BLaER1 (cell line): ENCODE measurements around the gene TNNC2.

Experiments used
- H3K27ac ChIP-seq: shearing (Covaris generic); formaldehyde crosslinking; 2 replicates; pipeline ENCODE4 v1.8.1; 2022
- H3K27me3 ChIP-seq: shearing (Covaris generic); formaldehyde crosslinking; 2 replicates; pipeline ENCODE4 v1.8.1; 2022
- H3K36me3 ChIP-seq: shearing (Covaris generic); formaldehyde crosslinking; 2 replicates; pipeline ENCODE4 v1.8.1; 2022
- H3K4me1 ChIP-seq: shearing (Covaris generic); formaldehyde crosslinking; 2 replicates; pipeline ENCODE4 v1.8.1; 2022
- H3K4me2 ChIP-seq: shearing (Covaris generic); formaldehyde crosslinking; 2 replicates; pipeline ENCODE4 v1.8.1; 2022
- H3K4me3 ChIP-seq: shearing (Covaris generic); formaldehyde crosslinking; 2 replicates; pipeline ENCODE4 v1.8.1; 2022
- H3K9ac ChIP-seq: shearing (Covaris generic); formaldehyde crosslinking; 2 replicates; pipeline ENCODE4 v1.8.1; 2022
- H3K9me3 ChIP-seq: shearing (Covaris generic); formaldehyde crosslinking; 2 replicates; pipeline ENCODE4 v1.8.1; 2022
- H4K20me1 ChIP-seq: shearing (Covaris generic); formaldehyde crosslinking; 2 replicates; pipeline ENCODE4 v1.8.1; 2022
- Cebpa-rat ChIP-seq: shearing (Covaris generic); IDR thresholded peaks from 2 replicates; pipeline ENCODE4 v1.8.1; 2022

Gene TNNC2

DNA sequence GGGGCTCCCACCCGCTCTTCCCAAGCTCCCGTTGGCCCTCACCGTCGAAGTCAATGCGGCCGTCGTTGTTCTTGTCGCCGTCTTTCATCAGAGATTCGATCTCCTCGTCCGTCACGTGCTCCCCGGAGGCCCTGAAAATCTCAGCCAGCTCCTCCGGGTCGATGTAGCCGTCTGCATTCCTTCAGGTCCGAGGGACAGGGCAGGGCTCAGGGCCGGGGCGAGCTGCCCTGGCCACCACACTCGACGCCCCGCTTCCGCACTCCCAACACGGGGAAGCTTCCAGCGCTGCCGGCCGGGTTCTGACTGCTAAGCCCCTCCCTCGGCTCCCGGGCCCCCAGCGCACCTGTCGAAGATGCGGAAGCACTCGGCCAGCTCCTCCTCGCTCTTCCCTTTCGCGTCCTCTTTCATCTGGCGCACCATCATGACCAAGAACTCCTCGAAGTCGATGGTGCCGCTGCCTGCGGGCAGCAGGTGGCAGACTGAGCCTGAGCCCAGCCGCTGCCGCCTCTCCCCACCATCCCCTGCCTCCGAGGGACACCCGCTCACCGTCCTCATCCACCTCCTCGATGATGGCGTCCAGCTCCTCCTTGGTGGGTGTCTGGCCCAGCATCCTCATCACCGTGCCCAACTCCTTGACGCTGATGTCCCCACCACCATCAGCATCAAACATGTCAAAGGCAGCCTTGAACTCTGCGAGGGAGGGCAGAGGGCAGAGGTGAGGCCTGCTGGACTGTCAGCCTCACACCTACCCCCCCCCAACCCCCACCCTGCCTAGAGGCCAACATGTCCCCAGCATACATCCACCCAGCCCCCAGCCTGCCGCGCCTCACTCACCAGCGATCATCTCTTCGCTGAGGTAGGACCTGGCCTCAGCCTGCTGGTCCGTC is 2.9 kb downstream of the TNNC2 start:
- H3K36me3 ChIP-seq = no peaks in the 10 kb centered on the region
- H3K4me3 ChIP-seq = no peak overlapping the region
- H3K4me1 ChIP-seq = peaks cover 16% of the 10 kb centered on the region
- TF ChIP-seq Cebpa-rat = no peak
- no peak overlapping the region for H3K27ac ChIP-seq
- no peaks in the 10 kb centered on the region for H3K9me3 ChIP-seq
- H3K4me2 ChIP-seq = peak overlapping the region; percentile 44
- H4K20me1 ChIP-seq = 0 out of 2 replicates have a peak, but pooled peaks cover 18% of the 10 kb centered on the region
- H3K27me3 ChIP-seq = peaks cover 44% of the 10 kb centered on the region
- H3K9ac ChIP-seq = no peak overlapping the region

DNA sequence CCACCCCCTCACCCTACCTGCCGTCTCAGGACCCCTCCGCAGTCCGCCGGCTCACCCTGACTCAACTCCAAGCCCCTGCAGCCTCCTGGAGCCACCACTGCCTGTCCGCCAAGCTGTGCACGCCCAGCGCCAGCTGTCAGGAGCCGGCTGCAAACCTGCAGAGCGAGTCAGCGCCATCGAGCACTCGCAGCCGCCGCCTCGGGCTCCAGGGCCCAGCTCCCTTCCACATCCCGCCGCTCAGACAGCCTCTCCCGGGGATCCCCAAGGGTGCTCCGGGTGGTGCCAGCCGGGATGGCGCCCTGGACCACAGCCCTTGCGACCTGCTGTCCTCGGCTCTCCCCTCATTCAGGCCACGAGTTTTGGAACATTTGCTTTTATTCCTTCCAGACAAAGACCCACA is 4.3 kb downstream of the TNNC2 start:
- Histone ChIP-seq H3K27me3 (peaks cover 44% of the 10 kb centered on the region), H3K9ac (0 out of 2 replicates have a peak overlapping the region, but pooled peaks have one; percentile 2), H3K36me3 (no peaks in the 10 kb centered on the region), H3K27ac (no peak overlapping the region), H3K4me2 (peak overlapping the region; percentile 60), H3K4me1 (peaks cover 16% of the 10 kb centered on the region), H3K9me3 (no peaks in the 10 kb centered on the region), H4K20me1 (0 out of 2 replicates have a peak, but pooled peaks cover 18% of the 10 kb centered on the region), H3K4me3 (peak overlapping the region; percentile 36; the same call in 1 of the 2 replicates)
- TF ChIP-seq Cebpa-rat = no peak

DNA sequence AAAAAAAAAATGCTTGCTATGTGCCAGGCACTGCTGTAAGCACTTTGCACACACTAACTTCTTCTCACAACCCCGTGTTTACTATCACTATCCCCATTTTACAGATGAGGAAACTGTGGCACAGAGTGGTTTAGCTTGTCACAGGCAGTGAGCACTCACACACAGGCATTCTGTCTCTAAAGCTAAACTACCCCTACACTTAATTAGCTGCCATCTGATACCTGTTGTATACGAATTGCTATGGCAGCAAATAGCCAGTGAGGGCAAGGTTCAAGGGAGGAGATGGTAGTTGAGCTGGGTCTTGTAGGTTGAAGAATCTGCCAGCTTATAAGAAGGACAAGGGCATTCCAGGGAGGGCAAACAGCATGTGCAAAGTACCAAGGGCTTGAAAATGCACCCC is 5.2 kb downstream of the TNNC2 start:
- no peak for TF ChIP-seq Cebpa-rat
- peaks cover 44% of the 10 kb centered on the region for H3K27me3 ChIP-seq
- no peaks in the 10 kb centered on the region for H3K9me3 ChIP-seq
- peaks cover 7% of the 10 kb centered on the region for H3K36me3 ChIP-seq
- H3K9ac ChIP-seq = no peak overlapping the region
- H3K27ac ChIP-seq = no peak overlapping the region
- H3K4me2 ChIP-seq = no peak overlapping the region
- H3K4me1 ChIP-seq = peaks cover 21% of the 10 kb centered on the region
- no peak overlapping the region for H3K4me3 ChIP-seq
- H4K20me1 ChIP-seq = 0 out of 2 replicates have a peak, but pooled peaks cover 18% of the 10 kb centered on the region

DNA sequence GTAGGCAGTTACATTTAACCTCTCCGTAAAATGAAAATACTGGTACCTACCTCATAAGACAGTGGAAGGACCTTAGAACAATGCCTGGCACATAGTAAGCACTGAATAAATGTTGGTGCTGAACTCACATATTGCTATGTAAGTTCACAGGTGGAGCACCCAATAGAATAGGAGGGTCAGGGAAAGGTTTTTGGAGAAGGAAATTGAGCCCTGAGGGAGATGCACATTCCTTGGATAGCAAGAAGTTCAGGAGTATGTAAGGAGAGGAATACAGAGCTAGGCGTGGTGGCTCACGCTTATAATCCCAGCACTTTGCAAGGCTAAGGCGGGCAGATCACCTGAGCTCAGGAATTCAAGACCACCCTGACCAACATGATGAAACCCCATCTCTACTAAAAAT is 7.6 kb downstream of the TNNC2 start:
- TF ChIP-seq Cebpa-rat = no peak
- Histone ChIP-seq H3K36me3 (peaks cover 30% of the 10 kb centered on the region), H3K4me3 (no peak overlapping the region)

DNA sequence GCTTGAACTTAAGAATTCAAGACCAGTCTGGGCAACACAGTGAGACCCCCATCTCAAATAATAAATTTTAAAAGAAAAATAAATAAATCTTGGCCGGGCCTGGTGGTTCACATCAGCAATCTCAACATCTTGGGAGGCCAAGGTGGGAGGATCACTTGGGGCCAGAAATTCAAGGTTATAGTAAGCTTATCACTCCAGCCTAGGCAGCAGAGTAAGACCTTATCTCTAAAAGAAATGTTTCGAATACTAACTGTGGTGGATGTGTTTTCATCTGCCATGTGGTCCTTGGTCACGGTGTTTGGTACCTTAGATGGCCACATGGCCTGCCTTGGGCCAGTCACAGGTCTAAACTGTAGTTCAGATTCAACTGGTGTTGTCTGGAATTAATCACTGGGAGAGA is 8.9 kb downstream of the TNNC2 start:
- Histone ChIP-seq H3K27ac (no peak overlapping the region), H3K9me3 (no peaks in the 10 kb centered on the region), H3K9ac (no peak overlapping the region), H4K20me1 (0 out of 2 replicates have a peak, but pooled peaks cover 8% of the 10 kb centered on the region), H3K36me3 (peaks cover 33% of the 10 kb centered on the region), H3K4me2 (no peak overlapping the region), H3K27me3 (peaks cover 21% of the 10 kb centered on the region), H3K4me3 (no peak overlapping the region), H3K4me1 (peaks cover 21% of the 10 kb centered on the region)
- no peak for TF ChIP-seq Cebpa-rat

More for the DNA sequence above, 7.6 kb downstream of the TNNC2 start:
- Histone ChIP-seq H4K20me1 (0 out of 2 replicates have a peak, but pooled peaks cover 18% of the 10 kb centered on the region), H3K4me2 (no peak overlapping the region), H3K27me3 (peaks cover 34% of the 10 kb centered on the region), H3K27ac (no peak overlapping the region), H3K4me1 (peaks cover 25% of the 10 kb centered on the region), H3K9me3 (no peaks in the 10 kb centered on the region), H3K9ac (no peak overlapping the region)

DNA sequence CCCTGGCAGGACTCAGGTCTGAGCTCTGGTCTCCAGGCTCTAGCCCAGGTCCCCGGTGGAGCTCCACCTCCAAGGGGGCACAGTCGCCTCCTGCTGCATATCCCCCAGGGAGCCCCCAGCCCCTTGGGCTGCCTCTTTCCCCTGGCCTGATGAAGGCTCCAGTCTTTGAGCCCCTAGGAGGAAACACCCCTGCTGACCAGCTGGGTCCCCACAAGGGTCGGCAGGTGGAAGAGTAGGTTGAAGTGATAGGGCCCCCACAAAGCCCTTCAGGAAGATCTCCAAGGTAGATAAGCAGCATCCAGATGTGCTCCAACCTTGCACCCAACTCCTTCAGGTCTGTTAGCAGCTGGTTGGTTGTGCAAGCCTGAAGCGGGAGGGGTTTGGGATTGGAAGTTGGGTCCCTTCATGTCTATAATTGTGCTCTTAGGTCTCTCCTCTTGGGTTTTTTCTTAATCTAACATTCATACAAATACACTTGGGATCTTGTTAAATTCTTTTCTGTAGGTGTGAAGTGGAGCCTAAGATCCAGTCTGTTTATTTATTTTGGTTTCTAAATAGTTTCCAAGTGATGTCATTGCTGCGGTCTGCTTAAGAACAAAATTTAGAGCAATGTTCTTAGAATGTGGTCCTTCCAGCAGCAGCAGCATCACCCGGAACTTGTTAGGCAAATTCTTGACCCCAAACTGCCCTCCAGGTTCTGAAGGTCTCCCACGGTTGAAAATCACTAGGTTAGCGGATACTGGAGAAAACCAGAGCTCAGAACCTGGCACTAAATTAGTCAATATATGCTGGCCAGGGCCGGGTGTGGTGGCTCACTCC is 9.5 kb downstream of the TNNC2 start:
- no peak overlapping the region for H3K4me3 ChIP-seq
- H3K27me3 ChIP-seq = peaks cover 21% of the 10 kb centered on the region
- no peaks in the 10 kb centered on the region for H3K9me3 ChIP-seq
- 0 out of 2 replicates have a peak, but pooled peaks cover 2% of the 10 kb centered on the region for H4K20me1 ChIP-seq
- no peak overlapping the region for H3K9ac ChIP-seq
- no peak overlapping the region for H3K27ac ChIP-seq
- TF ChIP-seq Cebpa-rat = no peak
- peaks cover 23% of the 10 kb centered on the region for H3K4me1 ChIP-seq
- peaks cover 33% of the 10 kb centered on the region for H3K36me3 ChIP-seq
- H3K4me2 ChIP-seq = no peak overlapping the region

DNA sequence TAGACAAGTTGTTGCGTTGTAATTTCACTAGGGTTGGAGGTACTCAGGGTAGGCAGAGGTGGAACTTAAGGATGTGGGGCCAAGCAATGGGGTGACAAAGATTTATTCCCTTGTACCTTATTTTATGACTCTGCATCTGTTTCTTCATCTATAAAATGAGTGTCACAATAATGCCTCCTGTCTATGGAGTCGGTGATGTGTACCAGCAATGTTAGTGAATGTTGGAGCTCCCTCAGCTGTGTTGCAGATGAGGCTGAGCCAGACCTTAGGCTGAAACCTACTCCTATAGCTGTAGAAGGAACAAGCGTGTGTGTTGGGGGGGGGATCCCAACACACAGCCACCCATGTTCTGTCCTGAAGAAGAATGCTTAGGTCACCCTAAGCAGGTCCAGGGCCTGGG is 10.2 kb downstream of the TNNC2 start:
- peaks cover 24% of the 10 kb centered on the region for H3K4me1 ChIP-seq
- H3K36me3 ChIP-seq = peaks cover 35% of the 10 kb centered on the region
- no peak overlapping the region for H3K4me2 ChIP-seq
- no peak for TF ChIP-seq Cebpa-rat
- H3K4me3 ChIP-seq = no peak overlapping the region
- peaks cover 21% of the 10 kb centered on the region for H3K27me3 ChIP-seq
- H4K20me1 ChIP-seq = no peaks in the 10 kb centered on the region
- H3K9ac ChIP-seq = no peak overlapping the region
- peaks cover 2% of the 10 kb centered on the region; the same call in 1 of the 2 replicates for H3K9me3 ChIP-seq
- H3K27ac ChIP-seq = no peak overlapping the region

DNA sequence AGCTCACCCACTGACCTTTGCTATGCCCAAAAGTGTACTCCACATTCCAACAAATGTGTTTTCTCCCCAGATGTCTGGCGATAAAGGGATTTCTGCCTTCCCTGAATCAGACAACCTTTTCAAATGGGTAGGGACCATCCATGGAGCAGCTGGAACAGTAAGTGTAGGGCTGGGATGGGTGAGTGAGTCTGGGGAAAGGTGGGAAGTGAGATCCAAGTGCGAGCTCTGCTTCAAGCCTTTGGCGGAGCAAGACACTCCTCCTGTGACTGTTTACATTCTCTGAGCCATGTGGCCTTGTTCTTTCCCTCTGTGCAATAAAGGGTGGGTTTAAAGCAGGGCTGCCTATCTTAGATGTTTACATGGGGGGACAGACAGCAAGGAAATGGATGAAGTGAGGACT is 12.8 kb downstream of the TNNC2 start:
- Histone ChIP-seq H4K20me1 (no peaks in the 10 kb centered on the region), H3K36me3 (peaks cover 61% of the 10 kb centered on the region), H3K27ac (no peak overlapping the region), H3K9me3 (peaks cover 19% of the 10 kb centered on the region), H3K4me2 (peak overlapping the region; percentile 29), H3K4me3 (no peak overlapping the region), H3K27me3 (peaks cover 14% of the 10 kb centered on the region; the same call in 1 of the 2 replicates), H3K9ac (no peak overlapping the region), H3K4me1 (peaks cover 40% of the 10 kb centered on the region)
- TF ChIP-seq Cebpa-rat = no peak

DNA sequence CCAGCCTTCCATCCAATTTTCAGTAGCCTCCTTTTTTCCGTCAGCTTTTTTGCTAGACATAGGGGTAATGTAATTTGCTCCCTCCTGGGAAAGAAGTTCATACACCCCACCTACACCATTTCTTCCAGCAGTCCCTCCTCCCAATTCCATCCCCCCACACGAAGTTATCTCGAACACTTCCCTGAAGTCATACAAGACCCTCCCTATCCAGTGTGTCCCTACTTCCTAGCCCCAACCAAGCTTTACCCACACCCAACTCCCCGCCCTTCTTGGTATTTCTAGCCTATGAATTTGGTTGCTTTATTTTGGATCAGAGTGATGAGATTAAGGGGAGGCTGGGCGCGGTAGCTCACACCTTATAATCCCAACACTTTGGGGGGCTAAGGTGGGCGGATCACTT is 13.6 kb downstream of the TNNC2 start:
- peak overlapping the region; percentile 78 for H3K4me3 ChIP-seq
- H3K27ac ChIP-seq = peak overlapping the region; percentile 84; the same call in 1 of the 2 replicates
- no peak for TF ChIP-seq Cebpa-rat
- H3K9me3 ChIP-seq = peaks cover 19% of the 10 kb centered on the region
- peak overlapping the region; percentile 84 for H3K9ac ChIP-seq
- H3K27me3 ChIP-seq = peaks cover 14% of the 10 kb centered on the region; the same call in 1 of the 2 replicates
- no peaks in the 10 kb centered on the region for H4K20me1 ChIP-seq
- H3K36me3 ChIP-seq = peaks cover 69% of the 10 kb centered on the region
- H3K4me2 ChIP-seq = peak overlapping the region; percentile 89
- peaks cover 40% of the 10 kb centered on the region for H3K4me1 ChIP-seq

DNA sequence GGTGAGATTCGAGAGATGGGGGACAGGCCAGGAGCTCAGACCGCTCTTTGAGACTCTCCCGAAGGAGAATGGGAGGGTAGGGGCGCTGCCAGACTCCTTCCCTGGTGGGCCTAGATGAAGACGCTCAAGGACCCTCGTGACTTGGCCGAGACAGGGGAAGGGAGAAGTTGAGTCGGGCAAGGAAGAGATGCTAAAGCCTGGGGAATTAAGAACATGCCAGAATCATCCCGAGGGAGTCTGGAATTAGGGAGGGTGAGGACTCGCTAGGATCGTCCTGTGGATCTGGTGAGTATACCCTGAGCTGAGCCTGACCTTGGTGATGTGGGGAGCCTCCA is 14.1 kb downstream of the TNNC2 start:
- H3K27ac ChIP-seq = peak overlapping the region; percentile 84
- H3K9me3 ChIP-seq = peaks cover 19% of the 10 kb centered on the region
- peak overlapping the region; percentile 78 for H3K4me3 ChIP-seq
- peak overlapping the region; percentile 84 for H3K9ac ChIP-seq
- no peaks in the 10 kb centered on the region for H4K20me1 ChIP-seq
- peaks cover 40% of the 10 kb centered on the region for H3K4me1 ChIP-seq
- peak overlapping the region; percentile 89 for H3K4me2 ChIP-seq
- TF ChIP-seq Cebpa-rat = no peak
- H3K36me3 ChIP-seq = peaks cover 74% of the 10 kb centered on the region
- H3K27me3 ChIP-seq = peaks cover 14% of the 10 kb centered on the region; the same call in 1 of the 2 replicates
